GM20000 (cell line): Measurements from ENCODE around the gene PAPPA.

Experiments
- DNase-seq: peaks from one replicate; pipeline ENCODE4 v3.0.0; 2012; ENCODE audit warnings: low spot score
- TF ChIP-seq, protein P1 (sequence below): IDR thresholded peaks from 2 replicates; pipeline ENCODE4 v1.5.1; 2012; ENCODE audit warnings: mild to moderate bottlenecking, control low read depth; ENCODE audit errors: extremely low read depth, missing control alignments

PAPPA gene

GRCh38 chr9:116133163-116133562, 20.4 kb upstream of the PAPPA start:
- TF ChIP-seq, protein P1, sequence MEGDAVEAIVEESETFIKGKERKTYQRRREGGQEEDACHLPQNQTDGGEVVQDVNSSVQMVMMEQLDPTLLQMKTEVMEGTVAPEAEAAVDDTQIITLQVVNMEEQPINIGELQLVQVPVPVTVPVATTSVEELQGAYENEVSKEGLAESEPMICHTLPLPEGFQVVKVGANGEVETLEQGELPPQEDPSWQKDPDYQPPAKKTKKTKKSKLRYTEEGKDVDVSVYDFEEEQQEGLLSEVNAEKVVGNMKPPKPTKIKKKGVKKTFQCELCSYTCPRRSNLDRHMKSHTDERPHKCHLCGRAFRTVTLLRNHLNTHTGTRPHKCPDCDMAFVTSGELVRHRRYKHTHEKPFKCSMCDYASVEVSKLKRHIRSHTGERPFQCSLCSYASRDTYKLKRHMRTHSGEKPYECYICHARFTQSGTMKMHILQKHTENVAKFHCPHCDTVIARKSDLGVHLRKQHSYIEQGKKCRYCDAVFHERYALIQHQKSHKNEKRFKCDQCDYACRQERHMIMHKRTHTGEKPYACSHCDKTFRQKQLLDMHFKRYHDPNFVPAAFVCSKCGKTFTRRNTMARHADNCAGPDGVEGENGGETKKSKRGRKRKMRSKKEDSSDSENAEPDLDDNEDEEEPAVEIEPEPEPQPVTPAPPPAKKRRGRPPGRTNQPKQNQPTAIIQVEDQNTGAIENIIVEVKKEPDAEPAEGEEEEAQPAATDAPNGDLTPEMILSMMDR: no peak
- no peak for DNase-seq

DNA sequence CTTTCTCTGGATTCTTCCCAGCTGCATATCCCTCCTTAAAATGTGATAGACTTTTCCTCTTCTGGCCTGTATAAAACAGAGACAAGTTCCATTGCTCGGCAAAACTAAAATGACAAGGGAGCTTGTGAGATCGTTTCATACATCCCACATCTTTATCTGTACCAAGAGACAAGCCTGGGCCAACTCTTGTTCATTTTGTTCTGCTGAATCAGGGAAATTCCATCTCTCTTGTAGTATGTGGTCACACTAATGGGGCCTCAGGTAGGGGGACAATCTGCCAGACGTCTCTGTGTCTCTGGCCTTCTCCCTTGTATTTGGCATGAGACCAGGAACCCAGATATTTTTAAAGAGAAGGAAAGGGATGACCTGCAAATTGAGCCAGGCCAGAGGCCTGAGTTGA, 18.6 kb upstream of the PAPPA start:
- TF ChIP-seq, protein P1: no peak

DNA sequence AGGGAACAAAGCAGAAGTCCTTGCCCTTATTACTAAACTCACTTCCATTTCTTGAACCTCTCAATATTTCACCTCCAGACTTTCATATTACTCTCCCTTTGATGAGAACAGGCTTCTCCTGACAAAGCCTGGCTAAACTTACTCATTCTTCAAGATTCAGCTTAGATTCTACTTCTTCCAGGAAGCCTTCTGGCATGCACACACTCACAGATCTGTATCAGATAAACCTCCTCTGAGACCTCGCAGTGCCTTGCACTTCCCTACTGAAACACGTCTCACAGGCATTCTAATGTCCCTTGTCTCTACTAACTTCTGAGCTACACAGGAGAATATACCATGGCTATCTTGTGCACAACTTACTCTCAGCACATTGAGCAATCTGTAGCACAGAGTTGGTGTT, 16.6 kb upstream of the PAPPA start:
- TF ChIP-seq, protein P1: no peak

More for the DNA sequence above, 18.6 kb upstream of the PAPPA start:
- DNase-seq: no peak

DNA sequence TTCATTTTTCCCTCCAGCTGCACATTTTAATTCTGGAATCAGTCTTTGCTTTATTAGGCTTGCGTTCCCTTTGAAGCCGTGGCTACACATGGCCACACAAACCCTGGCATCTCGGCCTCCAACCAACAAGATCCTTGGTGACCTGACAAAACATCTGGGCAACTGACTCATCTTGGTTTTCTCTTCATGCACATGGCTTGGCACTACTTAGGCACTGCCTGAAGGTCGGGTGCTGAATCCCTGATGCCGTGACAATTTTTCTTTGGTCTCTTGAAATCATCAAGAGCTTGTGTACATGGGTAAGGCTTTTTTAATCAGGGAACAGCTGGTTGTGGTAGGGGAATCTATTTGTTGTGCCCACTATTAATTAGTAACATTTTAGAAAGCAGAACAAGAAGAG, 16.0 kb upstream of the PAPPA start:
- TF ChIP-seq, protein P1: no peak
- DNase-seq: no peak

More for the DNA sequence above, 16.6 kb upstream of the PAPPA start:
- DNase-seq: no peak

GRCh38 chr9:116141864-116142561, 11.6 kb upstream of the PAPPA start:
- DNase-seq: no peak
- TF ChIP-seq, protein P1: no peak

DNA sequence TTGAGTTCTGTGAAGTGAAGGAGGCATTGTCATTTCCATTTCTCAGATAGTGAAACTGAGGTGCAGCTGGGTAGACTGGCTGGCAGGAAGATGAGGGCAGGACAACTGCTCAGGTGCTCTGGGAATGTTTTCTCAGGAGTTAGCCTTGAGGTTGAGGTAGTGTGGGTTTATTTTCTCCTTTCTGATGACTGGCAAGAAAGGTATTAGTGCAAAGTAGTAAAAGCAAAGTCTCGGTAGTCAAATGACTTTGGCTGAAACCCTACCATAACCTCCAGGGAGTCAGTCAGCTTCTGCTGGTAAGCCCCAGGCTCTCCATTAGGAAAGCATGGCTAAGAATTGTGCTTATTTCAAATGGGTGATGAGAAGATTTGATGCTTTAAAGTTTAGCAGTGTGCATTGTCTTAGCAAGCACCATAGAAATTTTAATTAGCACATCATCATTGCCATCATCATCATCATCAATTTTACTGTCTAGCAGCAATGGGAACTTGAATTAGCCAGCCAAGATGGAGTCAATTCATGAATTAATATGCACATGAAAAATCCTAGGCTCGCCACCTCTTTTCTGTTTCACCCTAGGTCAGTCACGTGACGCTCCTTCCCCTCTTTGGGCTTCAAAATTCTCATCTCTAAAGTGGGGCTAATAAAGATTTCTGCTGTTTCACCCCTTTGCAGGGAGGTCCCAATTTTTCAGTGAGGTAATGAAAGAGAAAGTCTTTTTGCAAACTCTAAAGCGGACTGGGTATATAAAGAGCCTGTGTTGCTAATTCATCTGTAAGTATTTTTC, 10.7 kb upstream of the PAPPA start:
- DNase-seq: no peak
- TF ChIP-seq, protein P1: no peak

- TF ChIP-seq, protein P1: no peak
- no peak for DNase-seq
Measured at GRCh38 chr9:116144038-116144437, 9.6 kb upstream of the PAPPA start.
